Cerebellar nuclear complex (tissue), 1 donor: ENCODE results near the gene FAM193A.
"Not testable (repeated sequence)": the region's sequence is repeated elsewhere in the genome, so short reads cannot be mapped to it uniquely, and the experiment has no call there.

Experiments used
- DNase-seq, 2 experiments: peaks; one replicate each; lab custom pipeline; 2025; lab: John Stamatoyannopoulos, UW

Gene FAM193A

DNA sequence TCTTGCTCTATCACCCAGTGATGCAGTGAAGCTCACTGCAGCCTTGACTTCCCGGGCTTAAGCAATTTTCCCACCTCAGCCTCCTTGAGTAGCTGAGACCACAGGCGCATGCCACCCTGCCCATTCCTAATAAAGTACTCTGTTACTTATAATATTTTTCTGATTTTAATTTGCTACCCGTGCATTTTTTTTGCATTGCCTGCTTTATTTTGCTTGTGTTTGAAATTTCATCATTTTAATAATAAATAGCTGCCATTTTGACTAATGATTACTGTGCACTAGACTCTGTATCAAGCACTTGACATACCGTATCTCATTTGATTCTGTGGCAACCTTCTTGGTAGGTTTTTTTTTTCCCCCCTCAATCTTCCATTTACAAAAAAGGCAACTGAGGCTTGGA, 41.7 kb downstream of the FAM193A start:
- no peak for DNase-seq

GRCh38 chr4:2579910-2580309, 43.5 kb downstream of the FAM193A start:
- no peak for DNase-seq

DNA sequence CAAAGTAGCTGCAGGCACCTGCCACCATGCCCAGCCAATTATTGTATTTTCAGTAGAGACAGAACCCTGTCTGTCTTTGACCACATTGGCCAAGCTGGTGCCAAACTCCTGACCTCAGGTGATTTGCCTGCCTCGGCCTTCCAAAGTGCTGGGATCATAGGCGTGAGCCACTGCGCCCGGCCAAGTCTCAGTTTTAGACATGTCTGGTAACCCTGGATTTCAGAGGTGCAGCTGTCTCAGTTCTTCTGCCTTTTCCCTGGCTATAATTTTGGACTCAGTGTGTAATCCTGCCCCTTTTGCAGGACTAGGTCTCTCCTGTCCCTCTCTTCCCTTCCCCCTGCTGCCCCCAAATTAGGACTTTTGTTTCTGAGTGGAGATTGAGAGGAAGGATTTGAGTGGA, 46.6 kb downstream of the FAM193A start:
- DNase-seq, result no peak

DNA sequence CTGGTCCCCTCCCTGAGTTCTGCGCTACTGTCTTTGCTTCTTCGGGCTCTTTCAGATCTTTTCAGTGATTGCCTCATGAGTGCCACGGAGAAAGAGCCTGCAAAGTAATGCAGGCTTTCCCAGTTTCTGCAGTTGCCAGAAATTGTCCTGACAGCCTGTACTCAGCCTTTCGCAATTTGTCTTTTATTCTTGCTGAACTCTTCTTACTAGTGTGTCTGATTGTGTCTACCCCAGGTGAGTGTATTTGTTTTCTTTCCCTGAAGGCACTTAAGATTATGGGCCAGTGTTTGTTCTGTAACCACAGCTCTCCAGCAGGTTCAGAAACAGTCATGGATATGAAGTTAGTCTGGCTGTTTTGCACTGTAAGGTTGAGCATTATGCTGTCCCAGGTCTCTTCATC, 47.1 kb downstream of the FAM193A start:
- DNase-seq, result no peak

DNA sequence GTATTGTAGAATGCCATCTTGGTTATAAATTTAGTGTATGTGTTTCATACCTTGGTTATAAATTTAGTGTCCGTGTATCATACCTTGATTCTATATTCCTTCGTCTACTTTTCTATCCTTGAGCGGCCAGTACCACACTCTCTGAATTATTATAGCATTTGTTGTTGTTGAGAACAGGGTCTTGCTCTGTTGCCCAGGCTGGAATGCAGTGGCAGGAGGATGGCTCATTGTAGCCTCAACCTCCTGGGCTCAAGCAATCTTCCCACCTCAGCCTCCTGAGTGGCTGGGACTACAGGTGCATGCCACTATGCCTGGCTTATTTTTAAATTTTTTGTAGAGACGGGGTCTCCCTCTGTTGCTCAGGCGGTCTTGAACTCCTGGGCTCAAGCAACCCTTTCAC, 50.1 kb downstream of the FAM193A start:
- DNase-seq, result no peak

- DNase-seq, result no peak
Measured at GRCh38 chr4:2587213-2587823, 50.9 kb downstream of the FAM193A start.

DNA sequence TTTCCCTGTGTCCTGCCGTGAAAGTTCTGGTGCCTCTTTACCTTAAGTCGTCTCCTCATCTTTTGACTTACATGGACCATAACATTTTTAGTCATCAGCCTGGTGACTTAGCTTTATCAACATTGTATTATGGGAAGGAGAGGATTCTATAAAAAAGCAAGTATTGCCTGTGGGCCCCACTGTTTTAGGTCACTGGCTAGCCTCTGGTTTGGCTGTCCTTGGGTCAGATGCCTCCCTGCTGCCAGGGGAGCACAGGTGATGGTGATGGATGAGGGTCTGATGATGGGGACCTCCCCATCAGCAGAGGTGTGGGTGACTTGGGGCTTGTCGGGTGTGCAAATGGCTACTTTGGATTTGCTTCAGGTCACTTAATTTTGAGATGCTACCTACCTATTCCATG, 51.8 kb downstream of the FAM193A start:
- no peak for DNase-seq

GRCh38 chr4:2591189-2591588, 54.7 kb downstream of the FAM193A start:
- no peak for DNase-seq

- not testable (repeated sequence) for DNase-seq
Measured at GRCh38 chr4:2592014-2592413, 55.6 kb downstream of the FAM193A start.

GRCh38 chr4:2592572-2592971, 56.1 kb downstream of the FAM193A start:
- no peak for DNase-seq

GRCh38 chr4:2593003-2593402, 56.6 kb downstream of the FAM193A start:
- DNase-seq, result no peak

DNA sequence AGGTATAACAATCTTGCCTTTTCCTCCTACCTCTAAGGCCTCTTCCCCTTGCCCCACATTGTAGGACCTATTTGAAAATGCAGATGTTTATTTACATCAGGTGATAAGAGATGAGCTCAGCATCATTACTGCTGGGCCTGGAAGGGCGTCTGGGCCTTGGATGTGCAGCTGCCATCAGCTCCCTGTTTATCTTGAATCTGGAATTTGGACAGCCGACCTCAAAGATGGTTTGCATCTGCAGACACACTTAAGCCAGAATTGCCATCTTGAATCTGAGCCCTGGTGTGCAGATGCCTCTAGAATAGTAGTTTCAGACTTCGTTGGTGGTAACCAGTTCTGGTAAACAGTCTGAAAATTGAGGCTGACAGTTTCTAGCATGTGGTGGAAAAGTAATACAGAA, 59.0 kb downstream of the FAM193A start:
- no peak for DNase-seq

- no peak for DNase-seq
Measured at GRCh38 chr4:2595952-2596552, 59.6 kb downstream of the FAM193A start.

GRCh38 chr4:2596611-2597010, 60.2 kb downstream of the FAM193A start:
- no peak for DNase-seq

- no peak for DNase-seq
Measured at GRCh38 chr4:2598511-2599303, 62.3 kb downstream of the FAM193A start.

- no peak for DNase-seq
Measured at GRCh38 chr4:2599304-2599654, 62.8 kb downstream of the FAM193A start.

GRCh38 chr4:2600878-2601277, 64.4 kb downstream of the FAM193A start:
- no peak for DNase-seq

GRCh38 chr4:2604614-2605013, 68.2 kb downstream of the FAM193A start:
- no peak for DNase-seq

- DNase-seq, result no peak
Measured at GRCh38 chr4:2606960-2607506, 70.6 kb downstream of the FAM193A start.

- DNase-seq, result no peak
Measured at GRCh38 chr4:2607822-2608221, 71.4 kb downstream of the FAM193A start.

- no peak for DNase-seq
Measured at GRCh38 chr4:2608291-2608690, 71.8 kb downstream of the FAM193A start.

DNA sequence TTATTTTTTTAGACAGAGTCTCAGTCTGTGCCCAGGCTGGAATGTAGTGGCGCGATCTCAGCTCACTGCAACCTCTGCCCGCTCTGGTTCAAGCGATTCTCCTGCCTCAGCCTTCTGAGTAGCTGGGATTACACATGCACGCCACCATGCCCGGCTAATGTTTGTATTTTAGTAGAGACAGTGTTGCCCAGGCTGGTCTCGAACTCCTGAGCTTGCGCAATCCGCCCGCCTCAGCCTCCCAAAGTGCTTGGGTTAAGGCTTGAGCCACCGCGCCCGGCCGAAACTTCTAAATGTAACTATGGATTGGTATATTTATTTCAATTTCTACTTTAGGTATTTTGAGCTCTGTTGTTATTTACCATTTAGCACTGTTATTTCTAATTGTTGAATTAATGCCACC, 79.4 kb downstream of the FAM193A start:
- DNase-seq, result no peak

- DNase-seq, result no peak
Measured at GRCh38 chr4:2617955-2618354, 81.5 kb downstream of the FAM193A start.
